K562 (cell line): ENCODE results near the gene HLA-DMB. TPM values are rescaled to one million over a fixed set of nuclear protein-coding genes. Genes with fewer than 3 reads are reported as not detected.
A peak's percentile ranks its signal among the peaks of the same experiment; 100 is the strongest.

Source experiments
- ARID2 ChIP-seq: fragments of 450-650 bp; IDR thresholded peaks from 2 replicates; pipeline ENCODE4 v1.6.1; 2017; ENCODE audit warnings: antibody characterized with exemption, mild to moderate bottlenecking
- ATF1 ChIP-seq, 2 experiments: fragments of 450-650 bp in 1 of 2; IDR thresholded peaks; 2 replicates each; pipeline ENCODE4 v1.6.1; 2016; ENCODE audit warnings: missing compliant biosample characterization in 1 of 2, missing genetic modification characterization in 1 of 2
- BRCA1 ChIP-seq, 2 experiments: fragments of 450-650 bp in 1 of 2; sonication (generic) in 1 of 2; formaldehyde crosslinking in 1 of 2; IDR thresholded peaks; 2 replicates each; pipeline versions ENCODE4 v1.5.0 to v1.6.1; 2017 to 2020; ENCODE audit warnings: mild to moderate bottlenecking in 1 of 2, missing genetic modification reagents in 1 of 2
- BRD4 ChIP-seq: fragments of 200-600 bp; sonication (generic); IDR thresholded peaks from 2 replicates; pipeline ENCODE4 v1.6.1; 2017; ENCODE audit warnings: inconsistent platforms
- CSDE1 ChIP-seq, 2 experiments: fragments of 450-650 bp; IDR thresholded peaks; 2 replicates each; pipeline ENCODE4 v1.6.1; 2016; ENCODE audit warnings: mild to moderate bottlenecking in 1 of 2
- DACH1 ChIP-seq: fragments of 450-650 bp; IDR thresholded peaks from 2 replicates; pipeline ENCODE4 v1.6.1; 2018; ENCODE audit not compliant: partially characterized antibody
- FUS ChIP-seq: fragments of 200-400 bp; formaldehyde crosslinking; optimal IDR thresholded peaks from 2 replicates; pipeline ENCODE3; 2017; ENCODE audit warnings: low read depth, low read length
- HEY1 ChIP-seq: fragments of 250-450 bp; sonication (Bioruptor Pico); IDR thresholded peaks from 2 replicates; pipeline ENCODE4 v1.5.0; 2020; ENCODE audit warnings: mild to moderate bottlenecking, moderate library complexity, borderline replicate concordance
- HNRNPLL ChIP-seq: fragments of 200-400 bp; formaldehyde crosslinking; IDR thresholded peaks from 2 replicates; pipeline ENCODE4 v1.6.1; 2017; ENCODE audit warnings: low read length, low read depth, mild to moderate bottlenecking; ENCODE audit not compliant: poor library complexity, severe bottlenecking
- JUN ChIP-seq, 2 experiments: sonication (generic) in 1 of 2; formaldehyde crosslinking in 1 of 2; IDR thresholded peaks; 2 replicates each; pipeline versions ENCODE4 v1.6.1 to v1.8.0; 2012 to 2022; ENCODE audit warnings: borderline replicate concordance in 2 of 2, mild to moderate bottlenecking in 2 of 2, improper control_type of control experiment in 1 of 2, low read depth in 1 of 2, low read length in 1 of 2, missing genetic modification reagents in 1 of 2
- NCOA1 ChIP-seq: fragments of 450-650 bp; IDR thresholded peaks from 2 replicates; pipeline ENCODE4 v1.6.1; 2016; ENCODE audit warnings: low read depth
- NFRKB ChIP-seq: fragments of 450-650 bp; IDR thresholded peaks from 2 replicates; pipeline ENCODE4 v1.6.1; 2016; ENCODE audit warnings: low read depth
- NR1H2 ChIP-seq: sonication (generic); formaldehyde crosslinking; IDR thresholded peaks from 2 replicates; pipeline ENCODE4 v1.4.0; 2020; ENCODE audit warnings: mild to moderate bottlenecking, missing genetic modification reagents
- POLR2G ChIP-seq: fragments of 200-400 bp; formaldehyde crosslinking; IDR thresholded peaks from 2 replicates; pipeline ENCODE4 v1.6.1; 2017; ENCODE audit warnings: low read depth, mild to moderate bottlenecking, antibody characterized with exemption, low read length, moderate library complexity
- RBM14 ChIP-seq: fragments of 200-400 bp; formaldehyde crosslinking; IDR thresholded peaks from 2 replicates; pipeline ENCODE4 v1.6.1; 2018; ENCODE audit warnings: low read depth, mild to moderate bottlenecking, low read length, moderate library complexity, borderline replicate concordance; ENCODE audit not compliant: insufficient read depth
- SIN3A ChIP-seq, 2 experiments: fragments of 150-350 bp in 1 of 2; IDR thresholded peaks; 2 replicates each; pipeline ENCODE4 v1.6.1; 2011 to 2016; ENCODE audit warnings: borderline replicate concordance in 2 of 2, low read depth in 2 of 2, low read length in 2 of 2, mild to moderate bottlenecking in 2 of 2, moderate library complexity in 2 of 2; ENCODE audit not compliant: control insufficient read depth in 1 of 2
- TOE1 ChIP-seq, 2 experiments: fragments of 450-650 bp in 1 of 2; sonication (generic) in 1 of 2; formaldehyde crosslinking in 1 of 2; IDR thresholded peaks; 2 replicates each; pipeline versions ENCODE4 v1.7.1 to v1.8.0; 2016 to 2022; ENCODE audit warnings: borderline replicate concordance in 2 of 2, mild to moderate bottlenecking in 2 of 2, antibody characterized with exemption in 1 of 2, inconsistent platforms in 1 of 2, low read depth in 1 of 2, missing genetic modification reagents in 1 of 2, moderate library complexity in 1 of 2
- ZBED1 ChIP-seq: IDR thresholded peaks from 2 replicates; pipeline ENCODE4 v1.6.1; 2014
- ZBTB7A ChIP-seq: IDR thresholded peaks from 2 replicates; pipeline ENCODE4 v1.6.1; 2011; ENCODE audit warnings: low read depth, mild to moderate bottlenecking, low read length, moderate library complexity, borderline replicate concordance; ENCODE audit not compliant: control insufficient read depth
- ZKSCAN1 ChIP-seq: fragments of 150-350 bp; IDR thresholded peaks from 2 replicates; pipeline ENCODE4 v1.6.1; 2016; ENCODE audit warnings: low read depth, low read length
- ZNF143 ChIP-seq: sonication (generic); formaldehyde crosslinking; IDR thresholded peaks from 2 replicates; pipeline ENCODE4 v1.9.0; 2022; ENCODE audit warnings: mild to moderate bottlenecking, missing genetic modification reagents
- ZNF699 ChIP-seq: fragments of 250-450 bp; sonication (Bioruptor Pico); IDR thresholded peaks from 2 replicates; pipeline ENCODE4 v1.8.0; 2021; ENCODE audit warnings: mild to moderate bottlenecking, moderate library complexity; ENCODE audit not compliant: insufficient replicate concordance
- polyA plus RNA-seq, 8 experiments: library from polyadenylated mRNA; depleted of rRNA in 4 of 8; stranded (reverse) in 5 of 8; unstranded in 3 of 8; fragments of >200 nt; fragmentation: Nextera tagmentation in 2 of 8; fragmentation: Illumina TruSeq in 1 of 8; extraction: Ambion mirVana in 2 of 8; extraction: Trizol in 1 of 8; gene quantifications; 2 replicates each; pipeline versions ENCODE4 v1.2.1 to v1.2.3, GENCODE V29; 2011 to 2014; ENCODE audit warnings: inconsistent platforms in 1 of 8, missing spikeins in 1 of 8
- total RNA-seq, 7 experiments: library from RNA; depleted of rRNA in 6 of 7; stranded (reverse); fragments of >200 nt in 6 of 7; fragmentation: Illumina TruSeq in 2 of 7; extraction: Trizol in 2 of 7; gene quantifications; 2 replicates each; pipeline versions ENCODE4 v1.2.1 to v1.2.3, GENCODE V29; 2011 to 2021; ENCODE audit warnings: low replicate concordance in 1 of 7
- TF ChIP-seq, protein P1 (sequence below): fragments of 250-450 bp; sonication (Bioruptor Pico); IDR thresholded peaks from 2 replicates; pipeline ENCODE4 v1.5.0; 2021

The HLA-DMB gene
- total and polyA plus RNA-seq, 9 of the 15 experiments (the other 6 are each of a cell fraction or from before 2014, with no cell fraction given) = 0.38 TPM; not detected in 8

DNA sequence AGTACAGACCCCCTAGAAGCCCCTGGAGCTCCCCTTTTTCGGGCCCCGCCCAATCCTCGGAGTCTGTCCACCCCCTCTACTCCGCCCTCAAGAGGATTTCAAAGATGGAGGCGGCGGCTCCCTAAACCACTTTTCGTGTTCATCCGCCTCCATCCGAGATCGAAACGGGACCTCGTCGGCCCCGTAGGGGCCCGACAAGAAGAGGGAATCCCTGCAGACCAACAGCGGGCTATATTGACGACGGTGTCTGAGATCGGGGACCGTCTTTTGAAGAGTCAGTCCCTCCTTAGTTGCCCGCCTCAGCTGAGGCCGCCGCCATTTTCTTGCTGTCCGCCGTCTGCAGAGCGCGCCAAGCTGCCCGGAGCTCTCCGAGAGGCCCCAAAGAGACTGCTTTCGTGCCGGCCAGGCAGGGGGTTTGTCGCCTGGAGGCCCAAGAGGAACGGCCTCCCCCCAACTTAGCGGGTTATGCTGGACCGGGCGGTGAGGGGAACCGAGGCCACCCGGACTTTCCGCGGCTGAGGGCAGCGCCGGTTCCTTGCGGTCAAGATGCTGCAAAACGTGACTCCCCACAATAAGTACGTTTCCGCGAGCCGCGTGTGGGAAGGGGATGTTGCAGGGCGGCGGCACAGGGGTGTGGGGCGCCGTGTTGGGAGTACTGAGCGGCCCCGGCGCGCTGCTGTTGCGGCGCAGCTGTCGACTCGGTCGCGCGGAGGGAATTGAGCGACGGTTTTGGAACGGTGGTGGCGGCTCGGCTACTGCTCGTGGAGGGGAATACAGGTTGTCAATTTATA is 31.7 kb upstream of the HLA-DMB start (continued):
- TF ChIP-seq TOE1 (IDR thresholded peaks at IDR 0.05; ENCODE audit: borderline replicate concordance) (peak; percentile 67; the same call in 1 of the 2 replicates), TOE1 (CRISPR knock-in tag; IDR thresholded peaks at IDR 0.05; ENCODE audit: borderline replicate concordance, low read depth) (no peak), DACH1 (peak; percentile 28), NCOA1 (no peak), NR1H2 (CRISPR knock-in tag) (peak; percentile 66; the same call in 1 of the 2 replicates), HEY1 (CRISPR knock-in tag) (no peak), JUN (IDR thresholded peaks at IDR 0.05; ENCODE audit: borderline replicate concordance, low read depth, low read length) (no peak), JUN (CRISPR knock-in tag; IDR thresholded peaks at IDR 0.05; ENCODE audit: borderline replicate concordance) (peak; percentile 23; the same call in 1 of the 2 replicates), FUS (peak; percentile 12), SIN3A (IDR thresholded peaks at IDR 0.05; ENCODE audit: borderline replicate concordance in 2 of 2, control insufficient read depth in 1 of 2, low read depth in 2 of 2, low read length in 2 of 2) (peak; percentile 39 to 76; a peak in 2 of 4 replicates), ZBED1 (peak; percentile 74; the same call in 1 of the 2 replicates), ATF1 (CRISPR knock-in tag; IDR thresholded peaks at IDR 0.05) (no peak), ATF1 (tag; IDR thresholded peaks at IDR 0.05) (no peak), RBM14 (peak; percentile 92; the same call in 1 of the 2 replicates), BRCA1 (IDR thresholded peaks at IDR 0.05) (no peak), BRCA1 (CRISPR knock-in tag; IDR thresholded peaks at IDR 0.05) (peak; percentile 63; the same call in 1 of the 2 replicates), ARID2 (0 out of 2 replicates have a peak, but pooled peaks have one; percentile 4), CSDE1 (IDR thresholded peaks at IDR 0.05) (0 out of 4 replicates have a peak, but pooled peaks of 1 of the 2 experiments have one; percentile 74), HNRNPLL (peak; percentile 39), POLR2G (peak; percentile 91), ZKSCAN1 (no peak; the same call in 1 of the 2 replicates), BRD4 (peak; percentile 99), ZNF699 (CRISPR knock-in tag) (no peak), ZNF143 (CRISPR knock-in tag) (0 out of 2 replicates have a peak, but pooled peaks have one; percentile 24), NFRKB (peak; percentile 86), ZBTB7A (peak; percentile 97)
- TF ChIP-seq, protein P1, sequence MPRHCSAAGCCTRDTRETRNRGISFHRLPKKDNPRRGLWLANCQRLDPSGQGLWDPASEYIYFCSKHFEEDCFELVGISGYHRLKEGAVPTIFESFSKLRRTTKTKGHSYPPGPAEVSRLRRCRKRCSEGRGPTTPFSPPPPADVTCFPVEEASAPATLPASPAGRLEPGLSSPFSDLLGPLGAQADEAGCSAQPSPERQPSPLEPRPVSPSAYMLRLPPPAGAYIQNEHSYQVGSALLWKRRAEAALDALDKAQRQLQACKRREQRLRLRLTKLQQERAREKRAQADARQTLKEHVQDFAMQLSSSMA (CRISPR knock-in tag) = peak; percentile 76
